SK-N-SH (cell line): Measurements from ENCODE around the gene EPB41L2.

ENCODE experiments used
- CHD2 ChIP-seq: fragments of 150-350 bp; IDR thresholded peaks from 2 replicates; pipeline ENCODE4 v1.6.1; 2018; ENCODE audit warnings: low read length; ENCODE audit not compliant: partially characterized antibody
- CTCF ChIP-seq: fragments of 200-600 bp; sonication (generic); IDR thresholded peaks from 2 replicates; pipeline ENCODE4 v1.6.1; 2017; ENCODE audit warnings: antibody characterized with exemption, mild to moderate bottlenecking, moderate library complexity
- EP300 ChIP-seq, 2 experiments: IDR thresholded peaks; 2 replicates each; pipeline versions ENCODE4 v1.4.0 to v1.6.1; 2012; ENCODE audit warnings: borderline replicate concordance in 1 of 2, low read depth in 1 of 2, low read length in 1 of 2
- MAX ChIP-seq: IDR thresholded peaks from 2 replicates; pipeline ENCODE4 v1.4.0; 2012; ENCODE audit warnings: low read depth
- NRF1 ChIP-seq: IDR thresholded peaks from 2 replicates; pipeline ENCODE4 v1.6.1; 2012; ENCODE audit warnings: low read depth, mild to moderate bottlenecking, low read length
- POLR2AphosphoS5 ChIP-seq: IDR thresholded peaks from 2 replicates; pipeline ENCODE4 v1.6.1; 2012; ENCODE audit warnings: low read depth, low read length
- RAD21 ChIP-seq: IDR thresholded peaks from 2 replicates; pipeline ENCODE4 v1.6.1; 2012; ENCODE audit warnings: mild to moderate bottlenecking, low read length
- RCOR1 ChIP-seq: fragments of 150-350 bp; IDR thresholded peaks from 2 replicates; pipeline ENCODE4 v1.6.1; 2017; ENCODE audit warnings: antibody characterized with exemption, low read length
- RXRA ChIP-seq: IDR thresholded peaks from 2 replicates; pipeline ENCODE4 v1.4.0; 2012; ENCODE audit warnings: low read depth, mild to moderate bottlenecking, borderline replicate concordance
- TAF1 ChIP-seq: IDR thresholded peaks from 2 replicates; pipeline ENCODE4 v1.6.1; 2012; ENCODE audit warnings: low read depth, mild to moderate bottlenecking, low read length, moderate library complexity, borderline replicate concordance
- USF2 ChIP-seq: fragments of 150-350 bp; IDR thresholded peaks from 2 replicates; pipeline ENCODE4 v1.6.1; 2017; ENCODE audit warnings: antibody characterized with exemption, low read length, low read depth, borderline replicate concordance

- TF ChIP-seq POLR2AphosphoS5 (no peak), CTCF (no peak), RAD21 (no peak), MAX (no peak), TAF1 (no peak), RCOR1 (no peak), USF2 (no peak), RXRA (no peak), CHD2 (no peak), NRF1 (no peak), EP300 (IDR thresholded peaks at IDR 0.05; ENCODE audit: borderline replicate concordance in 1 of 2, low read depth in 1 of 2, low read length in 1 of 2) (no peak)
Measured at GRCh38 chr6:130852844-130853554, 210.0 kb downstream of the EPB41L2 start.
